Activated CD4-positive, alpha-beta memory T cell treated with anti-CD3 and anti-CD28 coated beads for 36 hours (primary cell): Measurements from ENCODE around the gene HCN2. TPM values are rescaled to one million over a fixed set of nuclear protein-coding genes. Genes with fewer than 3 reads are reported as not detected.

Experiments
- total RNA-seq, 2 experiments: library from RNA; stranded (reverse); gene quantifications; one replicate each; pipeline ENCODE4 v1.2.3, GENCODE V29; 2021

The HCN2 gene
- total RNA-seq, 2 experiments from 2014 or later = 1.00 to 1.0 TPM

Other genes starting within 250 kb of the HCN2 start
- 10 to 100 TPM; 22.1 to 23.1 TPM for gene MIER2, start 245.1 kb upstream of the HCN2 start, total RNA-seq
- under 1 TPM; 0.33 to 0.44 TPM for gene C2CD4C, start 180.7 kb upstream of the HCN2 start, total RNA-seq
- under 1 TPM in 1 of 2 experiments, not detected in 1; 0.21 TPM for gene SHC2, start 128.8 kb upstream of the HCN2 start, total RNA-seq
- gene MADCAM1, start 93.4 kb upstream of the HCN2 start, total RNA-seq = under 1 TPM; 0.22 to 0.36 TPM
- gene TPGS1, start 82.4 kb upstream of the HCN2 start, total RNA-seq = 1 to 10 TPM; 8.1 to 8.5 TPM
- gene CDC34, start 58.1 kb upstream of the HCN2 start, total RNA-seq = 10 to 100 TPM; 45.9 to 46.4 TPM
- 10 to 100 TPM; 27.2 to 27.4 TPM for gene GZMM, start 45.8 kb upstream of the HCN2 start, total RNA-seq
- 100 to 1,000 TPM; 185 to 205 TPM for gene BSG, start 17.3 kb upstream of the HCN2 start, total RNA-seq
- gene POLRMT, start 43.7 kb downstream of the HCN2 start, total RNA-seq = 10 to 100 TPM; 71.5 to 72.5 TPM
- gene FGF22, start 50.0 kb downstream of the HCN2 start, total RNA-seq = under 1 TPM in 1 of 2 experiments, not detected in 1; 0.14 TPM
- 10 to 100 TPM; 84.4 to 89.7 TPM for gene RNF126, start 73.3 kb downstream of the HCN2 start, total RNA-seq
- 1 to 10 TPM; 5.7 to 6.0 TPM for gene FSTL3, start 86.5 kb downstream of the HCN2 start, total RNA-seq
- gene PRSS57, start 105.6 kb downstream of the HCN2 start, total RNA-seq = not detected
- gene PALM, start 119.1 kb downstream of the HCN2 start, total RNA-seq = under 1 TPM in 1 of 2 experiments, not detected in 1; 0.17 TPM
- gene MISP, start 161.2 kb downstream of the HCN2 start, total RNA-seq = not detected
- 100 to 1,000 TPM; 464 to 465 TPM for gene PTBP1, start 207.6 kb downstream of the HCN2 start, total RNA-seq
- gene PLPPR3, start 232.1 kb downstream of the HCN2 start, total RNA-seq = not detected
- gene AZU1, start 238.0 kb downstream of the HCN2 start, total RNA-seq = not detected